Lower leg skin (tissue), 3 donors: ENCODE results near the gene ZNF175.

Experiments used
- POLR2A ChIP-seq, 2 donors: fragments of 450-650 bp; IDR thresholded peaks; one replicate each; pipeline ENCODE4 v1.6.1; 2016 to 2017; ENCODE audit warnings: antibody characterized with exemption in 2 of 2, mild to moderate bottlenecking in 1 of 2, moderate library complexity in 1 of 2
- TF ChIP-seq, protein P1 (sequence below), 3 donors: fragments of 450-650 bp; IDR thresholded peaks; one replicate each; pipeline ENCODE4 v1.5.1; 2016; ENCODE audit warnings: antibody characterized with exemption in 3 of 3, mild to moderate bottlenecking in 3 of 3, moderate library complexity in 2 of 3

DNA sequence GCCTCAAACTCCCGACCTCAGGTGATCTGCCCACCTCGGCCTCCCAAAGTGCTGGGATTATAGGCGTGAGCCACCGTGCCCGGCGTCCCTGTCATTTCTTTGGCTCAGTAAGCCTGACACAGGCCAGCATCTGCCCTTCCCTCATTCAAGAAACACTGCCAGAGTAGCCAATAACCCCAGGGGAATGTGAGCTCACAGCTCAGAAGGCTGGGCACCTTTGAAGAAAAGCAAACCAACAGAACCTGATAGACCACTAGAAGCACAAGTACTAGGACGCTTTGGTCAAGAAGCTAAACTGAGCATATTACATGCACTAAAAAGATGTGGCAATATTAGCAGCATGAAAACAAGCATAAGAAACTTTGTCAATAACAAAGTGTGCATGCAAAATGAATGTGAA, 44.9 kb downstream of the ZNF175 start:
- TF ChIP-seq, protein P1, sequence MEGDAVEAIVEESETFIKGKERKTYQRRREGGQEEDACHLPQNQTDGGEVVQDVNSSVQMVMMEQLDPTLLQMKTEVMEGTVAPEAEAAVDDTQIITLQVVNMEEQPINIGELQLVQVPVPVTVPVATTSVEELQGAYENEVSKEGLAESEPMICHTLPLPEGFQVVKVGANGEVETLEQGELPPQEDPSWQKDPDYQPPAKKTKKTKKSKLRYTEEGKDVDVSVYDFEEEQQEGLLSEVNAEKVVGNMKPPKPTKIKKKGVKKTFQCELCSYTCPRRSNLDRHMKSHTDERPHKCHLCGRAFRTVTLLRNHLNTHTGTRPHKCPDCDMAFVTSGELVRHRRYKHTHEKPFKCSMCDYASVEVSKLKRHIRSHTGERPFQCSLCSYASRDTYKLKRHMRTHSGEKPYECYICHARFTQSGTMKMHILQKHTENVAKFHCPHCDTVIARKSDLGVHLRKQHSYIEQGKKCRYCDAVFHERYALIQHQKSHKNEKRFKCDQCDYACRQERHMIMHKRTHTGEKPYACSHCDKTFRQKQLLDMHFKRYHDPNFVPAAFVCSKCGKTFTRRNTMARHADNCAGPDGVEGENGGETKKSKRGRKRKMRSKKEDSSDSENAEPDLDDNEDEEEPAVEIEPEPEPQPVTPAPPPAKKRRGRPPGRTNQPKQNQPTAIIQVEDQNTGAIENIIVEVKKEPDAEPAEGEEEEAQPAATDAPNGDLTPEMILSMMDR (IDR thresholded peaks at IDR 0.05) = no peak
- no peak for TF ChIP-seq POLR2A (IDR thresholded peaks at IDR 0.05)
